ENCODE results near the gene PTPN14. TPM values are rescaled to one million over a fixed set of nuclear protein-coding genes. Genes with fewer than 3 reads are reported as not detected.

The PTPN14 gene
- total RNA-seq, 1 donor from 2014 or later = 73.3 TPM

GRCh38 chr1:214568328-214568727, 16.9 kb upstream of the PTPN14 start:
- no peak for DNase-seq

GRCh38 chr1:214567481-214567980, 16.1 kb upstream of the PTPN14 start:
- no peak for DNase-seq

GRCh38 chr1:214566158-214567104, 15.0 kb upstream of the PTPN14 start:
- peak; percentile 58 for DNase-seq

- DNase-seq = no peak
These were observed 13.9 kb upstream of the PTPN14 start for GRCh38 chr1:214565310-214565709.

- no peak for DNase-seq
These were observed 12.5 kb upstream of the PTPN14 start for GRCh38 chr1:214563881-214564280.

- peak; percentile 66 for DNase-seq
These were observed 6.7 kb upstream of the PTPN14 start for GRCh38 chr1:214557952-214558735.

GRCh38 chr1:214553142-214553710, 1.8 kb upstream of the PTPN14 start:
- no peak for DNase-seq

GRCh38 chr1:214552174-214552608, 789 bp upstream of the PTPN14 start:
- DNase-seq = peak; percentile 90

GRCh38 chr1:214550857-214551435, 456 bp downstream of the PTPN14 start:
- no peak for DNase-seq

- peak; percentile 56 for DNase-seq
These were observed 1.2 kb downstream of the PTPN14 start for GRCh38 chr1:214550013-214550856.

- no peak for DNase-seq
These were observed 1.8 kb downstream of the PTPN14 start for GRCh38 chr1:214549604-214550003.

GRCh38 chr1:214548988-214549387, 2.4 kb downstream of the PTPN14 start:
- peak; percentile 74 for DNase-seq

- no peak for DNase-seq
These were observed 3.1 kb downstream of the PTPN14 start for GRCh38 chr1:214548271-214548670.

- peak; percentile 45 for DNase-seq
These were observed 3.7 kb downstream of the PTPN14 start for GRCh38 chr1:214547747-214548146.

GRCh38 chr1:214546886-214547641, 4.3 kb downstream of the PTPN14 start:
- DNase-seq = peak; percentile 54

GRCh38 chr1:214546084-214546483, 5.3 kb downstream of the PTPN14 start:
- no peak for DNase-seq

- no peak for DNase-seq
These were observed 6.1 kb downstream of the PTPN14 start for GRCh38 chr1:214545293-214545692.

GRCh38 chr1:214544791-214545190, 6.6 kb downstream of the PTPN14 start:
- no peak for DNase-seq

GRCh38 chr1:214542275-214543199, 8.9 kb downstream of the PTPN14 start:
- DNase-seq = peak; percentile 92

- DNase-seq = no peak
These were observed 9.7 kb downstream of the PTPN14 start for GRCh38 chr1:214541693-214542092.

Data from dermis blood vessel endothelial cell (primary cell).